Measurements from ENCODE around the gene USP46.

The USP46 gene

DNA sequence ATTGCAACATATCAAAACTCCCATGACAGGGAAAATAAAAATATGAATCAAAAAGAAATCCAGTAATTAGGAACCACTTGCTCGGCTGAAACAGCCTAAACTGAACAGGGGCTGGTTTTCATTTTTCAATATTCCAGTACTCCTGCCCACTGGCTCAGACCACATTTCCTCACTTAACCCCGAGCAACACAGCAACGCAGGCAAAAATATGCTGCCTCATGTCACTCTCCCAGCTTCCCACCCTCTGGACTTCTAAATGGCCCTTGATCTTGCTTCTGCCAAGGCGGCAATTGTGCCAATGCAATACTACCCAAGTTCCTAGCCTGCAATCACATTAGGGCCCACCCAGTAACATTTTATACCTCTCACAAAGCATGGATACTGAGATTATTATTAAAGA, 30.6 kb downstream of the USP46 start:
- TF ChIP-seq, protein P1, sequence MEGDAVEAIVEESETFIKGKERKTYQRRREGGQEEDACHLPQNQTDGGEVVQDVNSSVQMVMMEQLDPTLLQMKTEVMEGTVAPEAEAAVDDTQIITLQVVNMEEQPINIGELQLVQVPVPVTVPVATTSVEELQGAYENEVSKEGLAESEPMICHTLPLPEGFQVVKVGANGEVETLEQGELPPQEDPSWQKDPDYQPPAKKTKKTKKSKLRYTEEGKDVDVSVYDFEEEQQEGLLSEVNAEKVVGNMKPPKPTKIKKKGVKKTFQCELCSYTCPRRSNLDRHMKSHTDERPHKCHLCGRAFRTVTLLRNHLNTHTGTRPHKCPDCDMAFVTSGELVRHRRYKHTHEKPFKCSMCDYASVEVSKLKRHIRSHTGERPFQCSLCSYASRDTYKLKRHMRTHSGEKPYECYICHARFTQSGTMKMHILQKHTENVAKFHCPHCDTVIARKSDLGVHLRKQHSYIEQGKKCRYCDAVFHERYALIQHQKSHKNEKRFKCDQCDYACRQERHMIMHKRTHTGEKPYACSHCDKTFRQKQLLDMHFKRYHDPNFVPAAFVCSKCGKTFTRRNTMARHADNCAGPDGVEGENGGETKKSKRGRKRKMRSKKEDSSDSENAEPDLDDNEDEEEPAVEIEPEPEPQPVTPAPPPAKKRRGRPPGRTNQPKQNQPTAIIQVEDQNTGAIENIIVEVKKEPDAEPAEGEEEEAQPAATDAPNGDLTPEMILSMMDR (IDR thresholded peaks at IDR 0.05; ENCODE audit: insufficient read depth, low read depth, low read length, missing control alignments) = no peak
- H3K4me3 ChIP-seq (ENCODE audit: low read depth, low read length) = no peak overlapping the region
- no peak for DNase-seq (ENCODE audit: low read depth)

DNA sequence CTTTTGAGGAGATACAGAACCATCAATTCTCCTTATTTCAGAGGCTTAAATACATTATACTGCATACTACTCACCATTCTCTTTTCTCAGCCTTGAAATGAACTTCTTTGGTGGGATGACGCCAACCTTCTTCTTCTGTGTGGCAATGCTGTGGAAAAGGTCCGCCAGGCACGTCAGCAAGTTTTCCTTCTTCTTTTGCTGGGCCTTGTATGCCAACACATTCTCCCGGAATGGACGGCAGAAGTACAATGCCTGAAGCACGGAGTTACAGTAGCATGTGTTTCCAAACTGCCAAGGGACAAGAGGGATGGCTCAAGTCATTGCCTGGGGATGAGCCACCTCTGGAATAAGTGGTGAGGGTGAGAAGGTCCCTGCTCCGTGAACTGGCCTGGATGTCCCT, 31.2 kb downstream of the USP46 start:
- H3K4me3 ChIP-seq (ENCODE audit: low read depth, low read length) = no peak overlapping the region
- TF ChIP-seq, protein P1 (IDR thresholded peaks at IDR 0.05; ENCODE audit: insufficient read depth, low read depth, low read length, missing control alignments) = no peak
- DNase-seq (ENCODE audit: low read depth) = no peak

DNA sequence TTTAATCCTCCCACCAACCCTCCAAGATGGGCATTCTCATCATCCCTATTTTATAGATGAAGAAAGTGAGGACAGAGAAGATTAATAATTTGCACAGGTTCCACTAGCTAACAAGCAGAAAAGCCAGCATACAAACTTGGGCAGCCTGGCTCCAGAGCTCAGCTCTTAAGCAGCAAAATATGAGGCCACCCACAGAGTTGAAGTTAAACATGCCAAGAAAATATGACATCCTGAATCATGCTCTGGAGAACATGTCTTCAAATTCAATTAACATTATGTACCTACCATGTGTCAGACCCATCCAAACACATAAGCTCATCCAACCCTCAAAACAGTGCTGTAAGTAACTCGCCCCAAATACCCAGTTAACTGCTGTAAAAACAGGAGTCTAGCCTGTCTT, 33.9 kb downstream of the USP46 start:
- TF ChIP-seq, protein P1 (IDR thresholded peaks at IDR 0.05; ENCODE audit: insufficient read depth, low read depth, low read length, missing control alignments) = no peak
- DNase-seq (ENCODE audit: low read depth) = no peak
- no peak overlapping the region for H3K4me3 ChIP-seq (ENCODE audit: low read depth, low read length)

DNA sequence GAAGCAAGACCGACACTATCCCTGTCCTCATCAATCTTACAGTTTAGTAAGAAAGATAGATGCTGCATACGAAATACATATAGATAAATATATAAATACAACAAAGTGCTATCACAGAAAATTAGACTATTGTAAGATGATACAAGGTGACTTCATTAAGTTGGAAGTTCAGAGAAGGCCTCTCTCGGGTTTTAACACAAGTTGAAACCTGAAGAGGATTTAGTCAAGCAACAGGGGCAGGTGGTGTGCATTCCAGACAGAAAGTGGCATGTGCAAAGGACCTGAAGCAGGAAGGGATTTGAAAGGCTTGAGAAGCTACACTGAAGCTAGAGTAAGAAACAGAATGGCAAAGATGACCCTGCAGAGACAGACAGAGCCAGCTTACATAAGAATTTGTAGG, 36.5 kb downstream of the USP46 start:
- TF ChIP-seq, protein P1 (IDR thresholded peaks at IDR 0.05; ENCODE audit: insufficient read depth, low read depth, low read length, missing control alignments) = no peak

DNA sequence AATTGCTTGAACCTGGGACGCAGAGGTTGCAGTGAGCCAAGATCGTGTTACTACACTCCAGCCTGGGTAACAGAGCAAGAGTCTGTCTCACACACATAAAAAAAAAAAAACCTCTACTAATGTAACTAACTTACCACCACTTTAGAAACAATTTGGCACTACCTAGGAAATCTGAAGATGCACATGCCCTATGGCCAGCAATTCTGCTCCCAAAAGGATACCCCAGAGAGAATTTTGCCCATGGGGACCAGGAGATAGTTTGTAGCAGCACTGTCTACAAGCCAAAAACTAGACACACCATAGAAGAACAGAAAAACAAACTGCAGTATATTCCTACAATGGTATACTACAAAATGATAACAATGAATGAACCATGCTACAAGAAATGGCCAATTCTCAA, 37.5 kb downstream of the USP46 start:
- no peak for DNase-seq (ENCODE audit: low read depth)
- TF ChIP-seq, protein P1 (IDR thresholded peaks at IDR 0.05; ENCODE audit: insufficient read depth, low read depth, low read length, missing control alignments) = no peak
- H3K4me3 ChIP-seq (ENCODE audit: low read depth, low read length) = no peak overlapping the region

More for the DNA sequence above, 36.5 kb downstream of the USP46 start:
- DNase-seq (ENCODE audit: low read depth) = no peak
- no peak overlapping the region for H3K4me3 ChIP-seq (ENCODE audit: low read depth, low read length)

DNA sequence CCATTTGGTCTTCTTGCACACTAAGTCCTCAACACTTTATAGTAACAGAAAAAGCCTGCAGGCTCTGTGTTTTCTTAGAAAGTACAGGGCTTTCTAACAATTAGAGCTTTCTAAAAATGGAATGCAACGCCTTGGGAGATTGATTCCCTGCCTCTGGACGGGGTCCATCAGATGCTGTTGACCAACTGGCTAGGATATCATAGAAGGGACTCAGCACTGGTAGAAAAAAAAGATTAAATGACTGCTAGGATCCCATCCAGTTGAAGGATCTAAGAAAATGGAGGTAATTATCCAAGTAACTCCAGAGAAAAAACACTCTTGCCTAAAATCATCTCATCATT, 39.5 kb downstream of the USP46 start:
- DNase-seq (ENCODE audit: low read depth) = no peak
- no peak overlapping the region for H3K4me3 ChIP-seq (ENCODE audit: low read depth, low read length)
- TF ChIP-seq, protein P1 (IDR thresholded peaks at IDR 0.05; ENCODE audit: insufficient read depth, low read depth, low read length, missing control alignments) = no peak

DNA sequence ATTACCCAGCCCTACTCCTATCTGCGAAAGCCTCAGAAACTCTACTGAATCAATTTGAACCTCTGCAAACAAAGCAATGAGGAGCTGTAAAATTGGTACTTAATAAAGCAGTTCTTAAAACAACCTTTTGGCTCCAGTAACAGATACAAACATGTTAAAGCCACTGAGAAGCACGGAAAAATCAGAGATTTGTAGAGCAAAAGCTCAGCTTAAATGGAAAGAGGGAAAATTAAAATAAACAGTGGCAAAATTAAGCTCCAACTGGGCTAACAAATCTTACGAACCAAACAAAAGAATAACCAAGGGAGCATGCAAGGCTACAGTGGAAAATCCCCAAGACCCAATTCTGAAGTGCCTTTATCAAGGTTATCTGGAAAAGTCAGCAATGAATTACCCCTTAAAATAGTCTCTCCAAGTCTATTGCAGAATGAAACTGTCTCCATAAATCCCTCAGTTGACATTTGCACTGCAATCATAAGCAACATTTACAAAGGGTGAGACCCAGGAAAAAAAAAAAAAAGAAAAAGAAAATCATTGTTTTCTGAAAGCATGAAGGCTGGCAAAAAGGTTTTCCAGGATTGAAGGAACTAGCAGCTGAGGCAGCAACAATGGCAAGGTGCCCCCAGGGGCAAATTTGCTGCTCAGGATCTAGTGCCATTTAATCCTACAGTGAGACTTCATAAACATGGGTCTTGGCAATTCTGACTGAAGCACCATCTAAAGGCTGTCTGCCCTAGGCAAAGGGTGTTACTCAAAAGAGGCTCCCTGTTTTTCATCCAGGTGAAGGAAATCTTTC, 40.1 kb downstream of the USP46 start:
- H3K4me3 ChIP-seq (ENCODE audit: low read depth, low read length) = no peak overlapping the region
- DNase-seq (ENCODE audit: low read depth) = no peak
- TF ChIP-seq, protein P1 (IDR thresholded peaks at IDR 0.05; ENCODE audit: insufficient read depth, low read depth, low read length, missing control alignments) = no peak

Measured in GM12865 (cell line).